Sigmoid colon (tissue), 4 donors: ENCODE measurements around the gene UBASH3B.

Source experiments
- EP300 ChIP-seq, 4 donors: sonication (generic); formaldehyde crosslinking; IDR thresholded peaks; one replicate each; pipeline ENCODE4 v1.6.1; 2017; ENCODE audit warnings: antibody characterized with exemption in 4 of 4
- POLR2A ChIP-seq, 2 donors: fragments of 450-650 bp; IDR thresholded peaks; one replicate each; pipeline ENCODE4 v1.6.1; 2016; ENCODE audit warnings: antibody characterized with exemption in 2 of 2, mild to moderate bottlenecking in 2 of 2, moderate library complexity in 2 of 2
- POLR2AphosphoS5 ChIP-seq, 4 donors: sonication (generic); formaldehyde crosslinking; IDR thresholded peaks; one replicate each; pipeline ENCODE4 v1.6.1; 2017; ENCODE audit warnings: antibody characterized with exemption in 4 of 4
- TF ChIP-seq, protein P1 (sequence below), 4 experiments: fragments of 450-650 bp in 3 of 4; fragments of 200-600 bp in 1 of 4; IDR thresholded peaks; one replicate each; pipeline ENCODE4 v1.5.1; 2016 to 2019; ENCODE audit warnings: antibody characterized with exemption in 4 of 4, mild to moderate bottlenecking in 3 of 4, moderate library complexity in 2 of 4

- TF ChIP-seq, protein P1, sequence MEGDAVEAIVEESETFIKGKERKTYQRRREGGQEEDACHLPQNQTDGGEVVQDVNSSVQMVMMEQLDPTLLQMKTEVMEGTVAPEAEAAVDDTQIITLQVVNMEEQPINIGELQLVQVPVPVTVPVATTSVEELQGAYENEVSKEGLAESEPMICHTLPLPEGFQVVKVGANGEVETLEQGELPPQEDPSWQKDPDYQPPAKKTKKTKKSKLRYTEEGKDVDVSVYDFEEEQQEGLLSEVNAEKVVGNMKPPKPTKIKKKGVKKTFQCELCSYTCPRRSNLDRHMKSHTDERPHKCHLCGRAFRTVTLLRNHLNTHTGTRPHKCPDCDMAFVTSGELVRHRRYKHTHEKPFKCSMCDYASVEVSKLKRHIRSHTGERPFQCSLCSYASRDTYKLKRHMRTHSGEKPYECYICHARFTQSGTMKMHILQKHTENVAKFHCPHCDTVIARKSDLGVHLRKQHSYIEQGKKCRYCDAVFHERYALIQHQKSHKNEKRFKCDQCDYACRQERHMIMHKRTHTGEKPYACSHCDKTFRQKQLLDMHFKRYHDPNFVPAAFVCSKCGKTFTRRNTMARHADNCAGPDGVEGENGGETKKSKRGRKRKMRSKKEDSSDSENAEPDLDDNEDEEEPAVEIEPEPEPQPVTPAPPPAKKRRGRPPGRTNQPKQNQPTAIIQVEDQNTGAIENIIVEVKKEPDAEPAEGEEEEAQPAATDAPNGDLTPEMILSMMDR (IDR thresholded peaks at IDR 0.05), result no peak
- TF ChIP-seq EP300 (IDR thresholded peaks at IDR 0.05), result no peak
- TF ChIP-seq POLR2A (IDR thresholded peaks at IDR 0.05), result no peak
- TF ChIP-seq POLR2AphosphoS5 (IDR thresholded peaks at IDR 0.05), result no peak
These were observed 107.6 kb downstream of the UBASH3B start for GRCh38 chr11:122763108-122763507.
